Stimulated activated CD4-positive, alpha-beta T cell treated with anti-CD3 and anti-CD28 coated beads, Interleukin-12 subunit alpha, Interleukin-12 subunit beta, amount 100 ng/mL, for 48 hours (primary cell): ENCODE results near the gene NAB1.

Experiments used
- DNase-seq, 3 donors: peaks; one replicate each; pipeline ENCODE4 v3.0.0-alpha.2; 2020; ENCODE audit warnings: low read depth in 2 of 3, low spot score in 1 of 3

Gene NAB1

GRCh38 chr2:190637281-190637734 is 11.6 kb upstream of the NAB1 start:
- no peak for DNase-seq

- DNase-seq: no peak
Observed at GRCh38 chr2:190637903-190638618, 10.8 kb upstream of the NAB1 start.

GRCh38 chr2:190640117-190640516 is 8.8 kb upstream of the NAB1 start:
- no peak for DNase-seq

GRCh38 chr2:190641469-190641868 is 7.4 kb upstream of the NAB1 start:
- no peak for DNase-seq

GRCh38 chr2:190646780-190647522 is 1.9 kb upstream of the NAB1 start:
- no peak for DNase-seq

GRCh38 chr2:190648289-190649034 is 421 bp upstream of the NAB1 start:
- DNase-seq: peak; percentile 48 to 70 (median 64)

- DNase-seq: no peak
Observed at GRCh38 chr2:190649798-190650390, 1.0 kb downstream of the NAB1 start.

- DNase-seq: no peak
Observed at GRCh38 chr2:190651413-190651812, 2.5 kb downstream of the NAB1 start.

GRCh38 chr2:190653231-190653630 is 4.3 kb downstream of the NAB1 start:
- no peak for DNase-seq

GRCh38 chr2:190653931-190654330 is 5.0 kb downstream of the NAB1 start:
- no peak for DNase-seq

- DNase-seq: no peak
Observed at GRCh38 chr2:190655113-190655512, 6.2 kb downstream of the NAB1 start.

- no peak for DNase-seq
Observed at GRCh38 chr2:190655570-190655969, 6.7 kb downstream of the NAB1 start.

- DNase-seq: no peak
Observed at GRCh38 chr2:190656301-190656700, 7.4 kb downstream of the NAB1 start.

- DNase-seq: no peak
Observed at GRCh38 chr2:190657474-190658255, 8.8 kb downstream of the NAB1 start.

GRCh38 chr2:190659553-190659952 is 10.7 kb downstream of the NAB1 start:
- DNase-seq: no peak

GRCh38 chr2:190662754-190663153 is 13.9 kb downstream of the NAB1 start:
- no peak for DNase-seq

- DNase-seq: no peak
Observed at GRCh38 chr2:190663348-190663747, 14.5 kb downstream of the NAB1 start.

GRCh38 chr2:190663839-190664238 is 15.0 kb downstream of the NAB1 start:
- DNase-seq: no peak

GRCh38 chr2:190664240-190664639 is 15.4 kb downstream of the NAB1 start:
- no peak for DNase-seq

- no peak for DNase-seq
Observed at GRCh38 chr2:190666895-190667294, 18.0 kb downstream of the NAB1 start.

GRCh38 chr2:190668892-190669291 is 20.0 kb downstream of the NAB1 start:
- DNase-seq: no peak
